Spleen (tissue), 11 donors: ENCODE measurements around the gene TXK. TPM values are rescaled to one million over a fixed set of nuclear protein-coding genes. Genes with fewer than 3 reads are reported as not detected.

Experiments used
- DNase-seq: peaks from one replicate; pipeline ENCODE4 v3.0.0-alpha.2; 2020
- H3K27ac ChIP-seq, 8 donors: fragments of 200-600 bp; sonication (generic) in 7 of 8; 1 replicate in 4 of 8; 2 replicates in 4 of 8; pipeline versions ENCODE4 v1.5.0 to v1.8.0; 2016 to 2021; ENCODE audit warnings: inconsistent platforms in 4 of 8, mild to moderate bottlenecking in 4 of 8, moderate library complexity in 1 of 8
- H3K27me3 ChIP-seq, 7 donors: fragments of 200-600 bp; sonication (generic) in 6 of 7; replicated peaks in 1 of 7; 1 replicate in 4 of 7; 2 replicates in 3 of 7; pipeline versions ENCODE4 v1.5.0 to v1.8.0; 2016 to 2021; ENCODE audit warnings: inconsistent platforms in 3 of 7, mild to moderate bottlenecking in 1 of 7
- H3K36me3 ChIP-seq, 6 donors: fragments of 200-600 bp; sonication (generic) in 5 of 6; 1 replicate in 4 of 6; 2 replicates in 2 of 6; pipeline versions ENCODE4 v1.5.0 to v1.8.0; 2016 to 2021; ENCODE audit warnings: inconsistent platforms in 2 of 6
- H3K4me1 ChIP-seq, 6 donors: fragments of 200-600 bp; sonication (generic) in 5 of 6; 1 replicate in 3 of 6; 2 replicates in 3 of 6; pipeline versions ENCODE4 v1.5.0 to v1.8.0; 2016 to 2021; ENCODE audit warnings: inconsistent platforms in 3 of 6
- H3K4me3 ChIP-seq, 8 donors: fragments of 200-600 bp; sonication (generic) in 7 of 8; 1 replicate in 4 of 8; 2 replicates in 4 of 8; pipeline versions ENCODE4 v1.5.0 to v1.8.0; 2016 to 2021; ENCODE audit warnings: inconsistent platforms in 4 of 8, mild to moderate bottlenecking in 4 of 8, moderate library complexity in 2 of 8
- H3K9me3 ChIP-seq, 8 donors: fragments of 200-600 bp; sonication (generic) in 7 of 8; 1 replicate in 4 of 8; 2 replicates in 4 of 8; pipeline versions ENCODE4 v1.5.0 to v1.8.0; 2016 to 2021; ENCODE audit warnings: inconsistent platforms in 4 of 8
- CTCF ChIP-seq, 11 experiments: fragments of 200-600 bp in 7 of 11; fragments of 450-650 bp in 4 of 11; sonication (generic) in 4 of 11; IDR thresholded peaks in 8 of 11; conservative IDR thresholded peaks in 3 of 11; 1 replicate in 7 of 11; 2 replicates in 4 of 11; pipeline versions ENCODE4 v1.4.0 to v1.8.0; 2016 to 2021; ENCODE audit warnings: antibody characterized with exemption in 11 of 11, inconsistent platforms in 4 of 11, mild to moderate bottlenecking in 1 of 11
- POLR2A ChIP-seq, 3 donors: fragments of 450-650 bp; IDR thresholded peaks; one replicate each; pipeline ENCODE4 v1.5.1; 2017; ENCODE audit warnings: antibody characterized with exemption in 3 of 3, mild to moderate bottlenecking in 1 of 3
- POLR2AphosphoS5 ChIP-seq, 3 donors: sonication (generic); formaldehyde crosslinking; IDR thresholded peaks; one replicate each; pipeline ENCODE4 v1.5.1; 2017; ENCODE audit warnings: antibody characterized with exemption in 3 of 3
- WGBS, 5 donors: extraction: QIAGEN DNeasy Blood & Tissue Kit in 3 of 5; methylation state at CpG; one replicate each; pipeline versions ENCODE4 v1.1.5 to v1.1.7; 2013 to 2018; 5-methylcytosine and 5-hydroxymethylcytosine counted together
- intact Hi-C: fragments of 100-400 bp; cut with DNase I; formaldehyde crosslinking; loops from one replicate; pipeline ENCODE4 v1.15.0; 2023; ENCODE audit warnings: low total_unique reads
- polyA plus RNA-seq, 3 donors: library from polyadenylated mRNA; stranded (reverse); fragments of 200-250 nt; gene quantifications; one replicate each; pipeline ENCODE4 v1.2.1, GENCODE V29; 2013
- total RNA-seq, 7 donors: library from RNA; depleted of rRNA in 3 of 7; stranded (reverse); fragments of >200 nt in 3 of 7; fragmentation: NEBNext Ultra II Directional in 4 of 7; extraction: Animal tissue kit (Norgen Biotek cat#: 25700) in 4 of 7; gene quantifications; one replicate each; pipeline versions ENCODE4 v1.1.0 to v1.2.1, GENCODE V29; 2016 to 2021
- donor health status: healthy with polysubstance abuse.
- donor health status: DM: no; HTN: no; CAD: no; lungs with moderate emphysema.
- donor health status: DM: no; HTN: no; CAD: no.
- donor health status: Bipolar disorder and iron deficiency.
- donor health status: healthy.
- donor health status: DM: no; HTN: no; CAD: no.
- donor health status: DM: yes; HTN: yes; CAD: no.

TXK gene
- total and polyA plus RNA-seq, 10 donors = 3.3 to 36.6 (median 21.0) TPM

GRCh38 chr4:48175328-48175727, 41.3 kb upstream of the TXK start:
- H3K27me3 ChIP-seq = no peaks in the 10 kb centered on the region
- no peak for TF ChIP-seq POLR2A (IDR thresholded peaks at IDR 0.05)
- TF ChIP-seq CTCF (IDR thresholded peaks at IDR 0.05 in 8 of 11, conservative IDR thresholded peaks at IDR 0.05 in 3 of 11) = no peak
- no peak for TF ChIP-seq POLR2AphosphoS5 (IDR thresholded peaks at IDR 0.05)
- H3K27ac ChIP-seq = no peak overlapping the region
- peaks cover 0 to 19% (median 0%) of the 10 kb centered on the region in 6 donors for H3K4me1 ChIP-seq
- intact Hi-C loops = no loop called here
- H3K9me3 ChIP-seq = peaks cover 0 to 14% (median 0%) of the 10 kb centered on the region in 8 donors
- H3K4me3 ChIP-seq = no peak overlapping the region
- 60 to 88% (median 71%) methylated on average over 7 of the region's 7 CpGs for WGBS, 5 donors
- no peak for DNase-seq
- peaks cover 0 to 11% (median 0%) of the 10 kb centered on the region in 6 donors for H3K36me3 ChIP-seq

GRCh38 chr4:48173056-48173991, 39.3 kb upstream of the TXK start:
- DNase-seq = no peak
- whole genome bisulfite sequencing, 5 donors = 43 to 79% (median 59%) methylated on average over 6 of the region's 6 CpGs
- TF ChIP-seq CTCF (IDR thresholded peaks at IDR 0.05 in 8 of 11, conservative IDR thresholded peaks at IDR 0.05 in 3 of 11) = no peak
- TF ChIP-seq POLR2AphosphoS5 (IDR thresholded peaks at IDR 0.05) = no peak
- no peak for TF ChIP-seq POLR2A (IDR thresholded peaks at IDR 0.05)
- H3K27ac ChIP-seq = peak overlapping the region in 2 of 8 donors; percentile 12 to 49
- no peak overlapping the region for H3K4me3 ChIP-seq
- peaks cover 0 to 11% (median 0%) of the 10 kb centered on the region in 8 donors for H3K9me3 ChIP-seq
- intact Hi-C loops = no loop called here
- peaks cover 0 to 19% (median 0%) of the 10 kb centered on the region in 6 donors for H3K4me1 ChIP-seq
- no peaks in the 10 kb centered on the region for H3K27me3 ChIP-seq
- peaks cover 0 to 19% (median 0%) of the 10 kb centered on the region in 6 donors for H3K36me3 ChIP-seq

GRCh38 chr4:48172651-48173050, 38.6 kb upstream of the TXK start:
- Histone ChIP-seq H3K9me3 (peaks cover 0 to 4% (median 0%) of the 10 kb centered on the region in 8 donors), H3K36me3 (peaks cover 0 to 25% (median 0%) of the 10 kb centered on the region in 6 donors), H3K27me3 (no peaks in the 10 kb centered on the region), H3K4me1 (peaks cover 0 to 19% (median 0%) of the 10 kb centered on the region in 6 donors), H3K4me3 (no peak overlapping the region), H3K27ac (peak overlapping the region in 2 of 8 donors; percentile 12 to 49)
- 46 to 90% (median 77%) methylated on average over 4 of the region's 4 CpGs for WGBS, 5 donors
- intact Hi-C loops = no loop called here
- no peak for TF ChIP-seq POLR2A (IDR thresholded peaks at IDR 0.05)
- no peak for TF ChIP-seq CTCF (IDR thresholded peaks at IDR 0.05 in 8 of 11, conservative IDR thresholded peaks at IDR 0.05 in 3 of 11)
- no peak for TF ChIP-seq POLR2AphosphoS5 (IDR thresholded peaks at IDR 0.05)
- DNase-seq = no peak

GRCh38 chr4:48169636-48170035, 35.6 kb upstream of the TXK start:
- peaks cover 0 to 42% (median 0%) of the 10 kb centered on the region in 6 donors for H3K36me3 ChIP-seq
- 3 to 68% (median 32%) methylated on average over 1 of the region's 1 CpG for WGBS, 5 donors
- no peak for TF ChIP-seq POLR2A (IDR thresholded peaks at IDR 0.05)
- TF ChIP-seq POLR2AphosphoS5 (IDR thresholded peaks at IDR 0.05) = no peak
- no peak for TF ChIP-seq CTCF (IDR thresholded peaks at IDR 0.05 in 8 of 11, conservative IDR thresholded peaks at IDR 0.05 in 3 of 11)
- no peak overlapping the region for H3K27ac ChIP-seq
- DNase-seq = no peak
- intact Hi-C loops = no loop called here
- no peaks in the 10 kb centered on the region for H3K9me3 ChIP-seq
- no peaks in the 10 kb centered on the region for H3K27me3 ChIP-seq
- H3K4me3 ChIP-seq = no peak overlapping the region
- H3K4me1 ChIP-seq = peaks cover 0 to 11% (median 0%) of the 10 kb centered on the region in 6 donors
